HG03196 (cell line): ENCODE data around the gene PSMD5.
"Not testable (repeated sequence)": the region's sequence is repeated elsewhere in the genome, so short reads cannot be mapped to it uniquely, and the experiment has no call there.

Source experiments
- ATAC-seq: cut with Tn5 transposase; IDR thresholded peaks from one replicate; pipeline ENCODE4 v1.9.1; 2021; ENCODE audit not compliant: unreplicated experiment

The PSMD5 gene

DNA sequence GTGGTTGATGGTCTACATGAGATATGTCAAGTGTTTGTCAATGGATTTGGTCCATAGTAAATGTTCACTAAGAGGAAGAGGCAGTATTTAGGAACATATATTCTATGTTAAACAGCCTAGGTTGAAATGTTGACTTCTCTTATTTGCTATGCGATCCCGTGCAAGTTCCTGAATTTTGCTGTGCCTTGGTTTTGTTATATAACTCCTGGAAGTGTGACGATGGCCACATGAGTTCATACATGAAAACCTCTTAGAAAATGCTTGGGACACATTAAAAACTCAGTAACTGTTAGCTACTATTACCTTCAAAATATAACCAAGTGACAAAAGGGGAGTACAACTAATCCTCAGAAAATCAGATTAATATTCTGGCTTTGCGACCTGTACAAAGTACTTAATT is 27.6 kb downstream of the PSMD5 start:
- no peak for ATAC-seq

- no peak for ATAC-seq
Measured at GRCh38 chr9:120808931-120809330, 33.8 kb downstream of the PSMD5 start.

DNA sequence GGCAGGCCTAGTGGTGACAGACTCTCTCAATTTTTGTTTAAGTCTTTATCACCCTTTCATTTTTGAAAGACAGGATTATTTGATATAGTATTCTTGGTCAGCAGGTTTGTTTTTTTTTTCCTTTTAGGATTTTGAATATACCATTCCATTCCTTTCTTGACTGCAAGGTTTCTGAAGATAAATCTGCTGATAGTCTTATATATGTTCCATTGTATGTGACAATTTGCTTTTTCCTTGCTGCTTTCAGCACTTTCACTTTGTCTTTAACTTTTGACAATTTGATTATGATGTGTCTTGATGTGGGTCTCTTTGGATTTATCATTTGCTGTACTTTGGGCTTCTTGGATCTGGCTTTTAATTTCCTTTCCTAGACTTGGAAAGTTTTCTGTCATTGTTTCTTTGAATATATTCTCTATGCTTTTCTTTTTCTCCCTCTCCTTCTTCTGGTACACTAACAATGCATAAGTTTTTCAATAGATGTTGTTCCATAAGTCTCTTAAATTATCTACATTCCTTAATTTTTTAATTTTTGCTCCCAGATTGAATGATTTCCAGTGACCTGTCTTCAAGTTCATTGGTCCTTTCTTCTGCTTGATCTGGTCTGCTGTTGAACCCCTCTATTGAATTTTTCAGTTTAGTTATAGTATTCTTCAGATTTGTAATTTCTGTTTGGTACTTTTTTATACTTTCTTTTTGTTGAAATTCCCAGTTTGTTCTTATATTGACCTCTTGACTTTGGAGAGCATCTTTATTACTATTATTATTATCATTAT is 34.9 kb downstream of the PSMD5 start:
- ATAC-seq, result no peak

- not testable (repeated sequence) for ATAC-seq
Measured at GRCh38 chr9:120804784-120805363, 37.8 kb downstream of the PSMD5 start.

DNA sequence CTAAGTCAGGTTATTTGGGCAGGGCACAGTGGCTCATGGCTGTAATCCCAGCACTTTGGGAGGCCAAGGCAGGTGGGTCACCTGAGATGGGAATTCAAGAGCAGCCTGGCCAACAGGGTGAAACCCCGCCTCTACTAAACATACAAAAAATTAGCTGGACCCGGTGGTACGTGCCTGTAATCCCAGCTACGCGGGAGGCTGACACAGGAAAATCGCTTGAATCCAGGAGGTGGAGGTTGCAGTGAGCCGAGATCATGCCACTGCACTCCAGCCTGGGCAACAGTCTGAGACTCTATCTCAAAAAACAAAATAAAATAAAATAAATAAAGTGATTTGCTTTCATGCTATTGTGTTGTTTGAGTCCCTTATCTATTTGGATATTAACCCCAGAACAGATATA is 41.3 kb downstream of the PSMD5 start:
- ATAC-seq, result no peak

GRCh38 chr9:120792898-120793765 is 49.6 kb downstream of the PSMD5 start, which contains the start of gene FBXW2:
Gene FBXW2 (minus strand): TSS chr9:120793416. CDS start chr9:120788258, 5,158 bp downstream.
- ATAC-seq, result peak; percentile 92

- no peak for ATAC-seq
Measured at GRCh38 chr9:120791161-120791560, 51.6 kb downstream of the PSMD5 start.

- ATAC-seq, result no peak
Measured at GRCh38 chr9:120787933-120788332, 54.8 kb downstream of the PSMD5 start.

GRCh38 chr9:120783602-120784047 is 59.1 kb downstream of the PSMD5 start:
- ATAC-seq, result no peak

DNA sequence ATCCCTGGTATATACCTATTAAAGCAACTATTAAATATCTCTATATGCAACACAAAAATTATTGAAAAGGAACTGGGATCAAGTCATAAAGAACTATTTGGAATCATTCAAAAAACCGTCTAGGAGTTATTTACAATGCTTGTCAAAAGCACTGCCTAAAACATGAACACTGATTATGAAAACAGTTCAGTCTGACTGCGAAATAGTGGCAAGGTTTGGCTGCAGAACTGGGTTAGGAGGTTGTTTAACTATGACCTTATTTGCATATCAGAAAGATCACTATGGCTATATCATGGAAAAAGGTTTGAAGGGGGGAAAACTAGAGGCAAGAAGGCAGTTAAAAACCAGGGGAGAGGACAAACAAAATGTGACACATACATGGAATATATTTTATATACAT is 61.5 kb downstream of the PSMD5 start:
- no peak for ATAC-seq

GRCh38 chr9:120780367-120780766 is 62.4 kb downstream of the PSMD5 start:
- ATAC-seq, result no peak

DNA sequence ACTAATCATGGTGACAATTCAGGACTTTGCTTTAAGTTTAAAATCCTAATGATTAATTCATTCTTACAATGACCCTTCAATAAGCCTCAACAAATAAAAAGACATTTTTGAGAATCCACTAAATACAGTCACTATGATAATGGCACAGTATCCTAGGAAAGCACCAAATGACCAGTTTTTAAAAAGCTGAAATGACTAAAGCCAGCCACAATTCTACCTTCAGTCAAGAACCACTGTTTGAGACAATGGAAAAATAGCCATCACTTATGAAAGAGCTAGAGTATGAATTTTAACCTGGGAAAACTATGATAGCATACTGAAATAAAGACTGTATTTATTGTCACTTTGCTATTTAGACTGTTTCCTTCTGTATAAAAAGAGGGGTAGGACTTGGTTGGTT is 63.5 kb downstream of the PSMD5 start:
- no peak for ATAC-seq

DNA sequence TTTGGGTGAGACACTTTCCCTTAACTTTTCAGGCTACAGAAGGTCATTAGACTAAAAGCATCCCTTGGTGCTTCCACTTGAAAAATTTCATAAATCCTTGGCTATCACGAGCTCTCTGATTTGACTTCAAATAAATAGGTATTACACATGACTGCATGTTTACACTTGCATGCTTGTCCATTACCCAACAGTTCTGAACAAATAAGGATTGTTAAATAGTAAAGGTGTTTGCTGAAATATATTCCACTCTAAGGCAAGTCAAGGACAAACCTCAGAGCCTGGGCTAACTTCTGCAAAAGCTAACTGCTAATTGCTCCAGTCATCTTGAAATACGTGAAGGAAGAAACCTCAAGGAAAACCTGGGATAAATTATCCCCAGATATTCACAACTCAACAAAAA is 64.0 kb downstream of the PSMD5 start:
- ATAC-seq, result no peak

DNA sequence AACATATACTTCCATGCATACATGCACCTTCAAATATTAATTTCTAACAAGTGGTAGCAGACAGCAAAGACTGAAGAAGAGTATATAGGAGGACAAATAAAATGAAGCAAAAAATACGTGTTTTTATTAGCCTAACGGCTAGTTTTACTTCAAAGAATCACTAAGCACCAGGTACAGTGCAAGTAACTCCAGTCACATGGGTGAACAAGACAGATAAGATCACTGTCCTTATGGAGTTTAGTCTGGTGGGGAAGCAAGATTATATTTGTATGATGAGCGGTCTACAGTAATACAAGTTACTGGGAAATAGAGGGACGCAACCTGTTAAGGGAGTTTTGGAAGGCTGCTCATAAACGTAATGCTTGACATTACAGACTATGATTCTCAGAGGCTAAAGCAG is 65.5 kb downstream of the PSMD5 start:
- no peak for ATAC-seq

- ATAC-seq, result no peak
Measured at GRCh38 chr9:120776788-120777187, 65.9 kb downstream of the PSMD5 start.

DNA sequence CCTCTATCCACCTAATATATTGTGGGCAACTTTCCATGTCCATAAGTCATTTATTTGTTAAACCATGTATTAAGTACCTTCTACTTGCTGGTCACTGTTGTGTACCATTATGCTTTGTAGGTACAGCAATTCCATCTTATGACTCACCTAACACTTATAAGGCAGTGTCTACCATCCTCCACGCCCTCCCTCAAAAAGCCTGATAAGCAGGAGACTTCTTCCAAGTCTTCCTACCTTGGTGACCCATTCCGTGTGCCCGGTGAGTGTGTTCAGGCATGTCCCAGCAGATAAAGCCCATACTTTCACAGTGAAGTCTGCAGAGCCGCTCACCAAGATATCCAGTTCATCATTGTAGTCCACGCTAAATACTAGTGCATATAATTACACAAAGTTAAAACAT is 66.9 kb downstream of the PSMD5 start:
- ATAC-seq, result no peak

- no peak for ATAC-seq
Measured at GRCh38 chr9:120774719-120775118, 68.0 kb downstream of the PSMD5 start.

GRCh38 chr9:120773256-120773655 is 69.5 kb downstream of the PSMD5 start:
- ATAC-seq, result no peak

- no peak for ATAC-seq
Measured at GRCh38 chr9:120770931-120771330, 71.8 kb downstream of the PSMD5 start.

DNA sequence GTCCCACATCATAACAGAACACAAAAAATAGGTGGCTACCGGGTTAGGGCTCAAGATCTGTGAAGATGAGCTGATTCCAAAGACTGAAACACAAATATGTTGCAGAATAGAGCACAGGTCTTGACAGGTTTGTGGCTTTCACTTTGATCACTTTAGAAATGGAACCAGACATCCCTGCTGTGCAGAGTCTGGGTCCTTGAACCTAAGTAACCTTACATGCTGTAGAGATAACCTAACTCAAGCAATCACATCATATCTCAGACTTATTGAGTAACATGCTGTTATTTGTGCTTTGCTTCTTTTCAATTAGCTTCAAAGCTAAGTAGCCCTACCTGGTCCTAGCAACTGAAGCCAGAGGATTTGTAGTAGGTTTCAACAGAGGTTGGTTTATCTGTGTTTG is 73.8 kb downstream of the PSMD5 start:
- ATAC-seq, result no peak

GRCh38 chr9:120768247-120768646 is 74.5 kb downstream of the PSMD5 start:
- ATAC-seq, result no peak

DNA sequence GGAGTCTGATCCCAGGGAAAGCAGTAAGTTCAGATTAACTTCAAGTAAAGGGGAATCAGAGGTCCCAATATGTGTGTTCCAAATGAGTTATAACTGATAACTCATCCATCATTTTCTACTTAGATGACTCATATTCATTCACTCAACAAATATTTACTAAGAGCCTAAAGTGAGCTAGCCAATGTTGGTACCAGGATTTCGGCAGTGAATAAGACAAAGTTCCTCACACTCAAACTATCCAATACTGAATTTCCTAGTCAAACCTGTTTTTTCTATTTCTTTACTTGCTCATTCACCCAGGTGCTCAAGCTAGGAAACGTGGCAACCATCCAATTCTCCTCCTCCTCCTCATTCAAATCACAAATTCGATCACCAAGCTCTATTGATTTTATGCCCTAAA is 75.3 kb downstream of the PSMD5 start:
- no peak for ATAC-seq
